GM19043 (cell line): ENCODE results near the gene RTL1.

Source experiments
- ATAC-seq: cut with Tn5 transposase; IDR thresholded peaks from one replicate; pipeline ENCODE4 v1.9.1; 2021; ENCODE audit warnings: low read depth; ENCODE audit not compliant: unreplicated experiment

The RTL1 gene

GRCh38 chr14:100836941-100837804 lies 66.3 kb downstream of the RTL1 start:
- ATAC-seq = no peak

DNA sequence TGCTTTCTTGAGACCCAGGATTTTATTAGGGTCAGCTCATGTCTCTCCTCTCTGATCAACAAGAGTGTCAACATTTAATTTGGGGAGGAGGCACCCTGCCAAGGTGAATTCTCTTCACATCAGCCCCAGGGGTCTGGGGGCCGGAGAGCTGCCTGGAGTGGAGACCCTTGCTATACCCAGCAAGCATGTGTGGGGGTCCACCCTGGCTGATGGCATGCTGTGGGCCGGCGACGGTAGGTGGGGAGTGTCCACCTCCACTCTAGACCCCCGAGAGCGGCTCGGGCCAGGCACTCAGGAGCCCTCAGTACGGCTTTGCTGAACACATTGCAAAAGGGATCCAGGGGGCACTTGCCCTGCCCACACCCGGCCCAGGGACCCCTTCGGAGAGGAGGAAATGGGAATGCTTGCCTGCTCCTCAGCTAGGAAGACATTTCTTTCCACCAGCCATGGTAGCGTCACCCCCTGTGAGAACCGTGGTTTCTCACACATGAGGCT lies 67.2 kb downstream of the RTL1 start:
- ATAC-seq = no peak

GRCh38 chr14:100835548-100836310 lies 67.8 kb downstream of the RTL1 start:
- ATAC-seq = no peak

GRCh38 chr14:100834794-100835547 lies 68.6 kb downstream of the RTL1 start:
- no peak for ATAC-seq

DNA sequence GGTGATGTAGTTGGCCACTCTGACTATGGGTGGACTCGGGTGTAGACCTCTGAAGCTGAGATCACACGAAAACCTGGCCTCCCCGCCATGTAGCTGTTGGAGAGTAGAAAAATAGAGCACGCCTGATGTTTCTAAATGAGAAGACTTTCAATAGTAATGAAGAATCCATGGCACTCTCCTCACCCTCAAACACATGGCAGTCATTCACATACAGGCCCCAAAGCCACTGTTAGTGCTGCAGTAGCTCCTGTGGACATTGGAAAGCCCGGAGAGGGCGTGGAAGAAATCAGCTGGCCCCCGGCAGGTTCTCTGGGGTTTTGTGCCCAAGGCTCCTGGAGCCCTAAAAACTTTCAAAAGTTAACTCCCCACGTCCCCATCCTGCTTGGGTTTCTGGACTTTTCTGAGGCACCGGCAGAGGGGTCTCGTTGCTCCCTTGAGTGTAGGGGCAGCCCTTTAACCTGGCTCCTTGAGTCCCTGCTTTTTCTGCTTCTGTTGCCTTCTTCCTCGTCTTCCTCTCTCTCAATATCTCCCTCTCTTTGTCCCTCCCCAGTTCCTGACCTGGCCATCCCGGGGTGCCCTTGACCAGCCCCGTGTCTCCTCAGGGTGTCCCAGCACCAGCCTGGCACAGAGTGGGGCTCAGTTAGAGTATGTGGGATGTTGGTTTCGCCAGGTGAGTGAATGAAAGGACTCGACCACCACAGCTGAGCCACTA lies 69.3 kb downstream of the RTL1 start:
- ATAC-seq = no peak

DNA sequence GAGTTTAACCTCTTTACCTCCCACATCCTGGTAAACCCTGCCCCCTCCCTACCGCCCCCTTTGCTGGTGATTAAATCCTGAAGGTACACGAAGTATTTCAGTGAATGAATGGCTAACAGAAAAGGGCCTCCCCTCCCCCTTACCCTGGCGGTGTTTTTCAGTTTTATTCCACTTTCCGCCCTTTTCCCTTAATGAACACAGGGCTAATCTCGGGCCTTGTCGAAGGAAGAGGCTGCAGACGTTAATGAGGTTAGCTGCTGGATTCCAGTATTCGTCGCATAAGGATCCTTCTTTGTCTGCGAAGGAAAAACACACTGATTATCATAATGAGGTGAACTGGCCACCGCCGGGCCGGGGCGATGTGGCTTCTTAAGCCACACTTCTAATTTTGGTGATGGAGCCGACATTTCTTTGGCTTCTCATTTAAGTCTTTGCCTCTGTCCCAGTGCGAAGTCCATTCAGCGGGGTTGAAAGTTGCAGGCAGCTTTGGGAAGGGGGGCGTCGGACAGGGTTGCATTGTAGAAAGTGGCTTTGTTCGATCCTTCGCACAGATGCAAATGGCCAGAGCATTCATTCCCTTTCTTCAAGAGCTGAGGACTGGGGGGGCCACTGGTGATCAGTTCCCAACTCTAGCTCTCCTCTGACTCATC lies 71.1 kb downstream of the RTL1 start:
- ATAC-seq = no peak

- no peak for ATAC-seq
These were observed 72.8 kb downstream of the RTL1 start for GRCh38 chr14:100830681-100831080.
